Fibroblast of peridontal ligament (primary cell): ENCODE data around the gene RCN2.

Experiments
- DNase-seq: peaks from one replicate; pipeline ENCODE4 v3.0.0-alpha.2; 2010; ENCODE audit errors: extremely low read depth

Gene RCN2

DNA sequence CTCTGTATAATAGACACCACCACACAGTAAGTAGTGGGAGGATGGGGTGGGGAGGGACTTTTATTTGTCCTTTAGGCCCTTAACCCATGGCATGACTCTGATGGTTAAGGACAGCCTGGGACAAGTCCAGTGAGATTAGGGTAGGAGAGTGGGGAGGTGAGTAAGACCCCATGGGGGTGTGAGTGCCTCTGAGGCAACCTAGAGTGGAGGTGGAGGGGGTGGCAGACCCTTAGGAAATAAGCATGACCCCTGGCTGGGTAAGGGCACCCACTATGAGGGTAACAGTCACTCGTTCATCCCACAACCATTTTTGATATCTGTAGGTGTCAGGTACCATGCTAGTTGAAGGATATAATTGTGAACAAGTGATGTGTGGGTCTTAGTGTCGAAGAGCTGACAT is 42.4 kb downstream of the RCN2 start:
- DNase-seq, result no peak

DNA sequence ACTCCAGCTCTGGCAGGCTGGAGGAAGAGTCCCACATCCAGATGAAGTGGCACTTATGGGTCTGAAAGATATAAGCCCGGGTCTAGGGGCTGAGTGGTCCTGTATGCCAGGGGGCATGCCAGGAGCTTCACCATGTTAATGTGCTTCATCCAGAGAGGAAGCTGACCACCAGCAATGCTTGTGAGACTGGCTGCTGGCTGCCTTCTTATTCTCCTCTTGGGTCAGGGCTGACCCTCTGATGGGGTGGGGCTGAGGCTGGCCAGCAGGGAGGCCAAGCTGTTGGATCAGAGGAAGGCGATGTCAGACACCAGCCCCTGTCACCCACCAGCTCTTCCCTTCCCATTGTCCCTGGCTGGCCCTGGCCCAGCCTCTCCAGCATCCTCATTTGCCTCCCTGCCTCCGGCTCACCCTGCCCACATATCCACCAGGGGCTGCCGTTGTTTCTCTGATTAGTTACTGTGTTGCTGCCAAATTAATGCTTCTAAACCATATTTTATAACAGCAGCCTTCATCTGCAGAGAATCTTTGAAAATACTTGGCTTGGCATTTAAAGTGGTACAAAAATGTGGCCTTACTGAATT is 43.0 kb downstream of the RCN2 start:
- DNase-seq, result no peak

DNA sequence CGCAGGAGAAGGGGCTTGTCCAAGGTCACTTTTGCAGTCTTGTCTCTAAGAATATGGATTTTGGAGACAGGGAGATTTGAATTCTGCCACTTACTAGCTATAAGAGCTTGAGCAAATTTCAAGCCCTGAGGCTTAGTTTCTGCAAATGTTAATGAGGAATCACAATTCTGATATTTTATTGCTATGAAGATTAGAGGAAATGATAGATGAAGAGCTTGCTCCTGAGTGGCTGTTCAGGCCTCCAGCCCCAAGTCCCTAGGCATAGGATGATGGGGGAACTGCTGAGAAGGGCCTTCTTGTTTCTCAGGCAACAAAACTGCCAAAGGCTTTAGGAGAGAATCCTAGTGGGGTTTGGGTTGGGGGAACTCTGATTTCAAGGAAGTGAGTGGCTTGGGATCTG is 44.6 kb downstream of the RCN2 start:
- no peak for DNase-seq

DNA sequence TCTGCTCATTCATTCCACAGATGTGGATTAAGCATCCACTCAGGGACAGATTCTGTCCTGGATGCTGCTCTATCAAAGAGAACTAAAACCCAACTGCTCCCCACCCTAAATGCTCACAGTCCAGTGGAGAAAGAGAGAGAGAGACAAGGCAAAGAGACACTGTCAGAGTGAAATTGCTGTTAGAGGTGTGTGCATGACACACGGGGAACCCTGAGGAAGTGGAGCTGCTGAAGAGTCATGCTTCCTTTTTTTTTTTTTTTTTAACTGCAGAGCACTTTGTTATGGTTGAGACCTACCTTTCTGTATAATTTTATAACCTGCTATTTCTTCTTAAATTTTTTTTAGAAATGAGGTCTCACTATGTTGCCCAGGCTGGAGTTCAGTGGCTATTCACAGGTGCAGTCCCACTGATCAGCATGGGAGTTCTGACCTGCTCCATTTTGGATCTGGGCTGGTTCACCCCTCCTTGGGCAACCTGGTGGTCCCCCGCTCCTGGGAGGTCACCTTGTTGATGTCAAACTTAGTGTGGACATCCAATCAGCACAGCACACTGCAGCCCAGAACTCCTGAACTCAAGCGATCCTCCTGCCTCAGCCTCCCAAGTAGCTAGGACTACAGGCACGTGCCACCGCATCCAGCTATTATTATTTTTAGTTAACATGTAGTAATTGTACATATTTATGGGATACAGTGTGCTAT is 45.2 kb downstream of the RCN2 start:
- no peak for DNase-seq

DNA sequence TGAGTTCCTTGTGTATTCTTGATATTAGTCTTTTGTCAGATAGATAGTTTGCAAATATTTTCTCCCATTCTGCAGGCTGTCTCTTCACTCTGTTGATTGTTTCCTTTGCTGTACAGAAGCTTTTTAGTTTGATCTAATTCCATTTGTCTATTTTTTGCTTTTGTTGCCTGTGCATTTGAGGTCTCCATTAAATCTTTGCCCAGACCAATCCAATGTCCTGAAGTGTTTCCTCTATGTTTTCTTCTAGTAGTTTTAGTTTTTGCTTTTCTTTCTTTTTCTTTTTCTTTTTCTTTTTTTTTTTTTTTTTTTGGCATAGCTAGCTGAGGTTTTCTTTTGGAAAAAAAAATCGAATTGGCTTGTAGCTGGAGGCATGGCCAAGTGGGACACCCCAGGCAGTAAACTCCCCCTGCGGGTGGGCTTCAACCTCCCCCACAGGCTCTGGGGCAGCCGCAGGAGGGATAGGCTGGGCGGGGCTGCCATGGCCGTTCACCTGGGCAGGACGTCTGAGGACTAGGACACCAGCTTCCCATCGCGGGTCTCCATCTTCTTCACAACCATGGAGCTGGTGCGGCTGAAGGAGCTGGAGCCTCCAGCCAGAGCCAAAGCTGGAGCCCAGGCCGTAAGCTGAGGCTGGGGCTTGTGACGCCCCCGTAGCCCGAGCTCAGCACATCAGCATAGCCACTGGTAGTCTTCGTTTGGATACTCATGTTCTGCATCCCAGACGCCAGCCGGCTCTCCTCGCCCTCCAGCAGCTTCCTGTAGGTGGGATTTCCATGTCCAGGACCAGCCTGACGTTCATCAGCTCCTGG is 47.2 kb downstream of the RCN2 start:
- no peak for DNase-seq

DNA sequence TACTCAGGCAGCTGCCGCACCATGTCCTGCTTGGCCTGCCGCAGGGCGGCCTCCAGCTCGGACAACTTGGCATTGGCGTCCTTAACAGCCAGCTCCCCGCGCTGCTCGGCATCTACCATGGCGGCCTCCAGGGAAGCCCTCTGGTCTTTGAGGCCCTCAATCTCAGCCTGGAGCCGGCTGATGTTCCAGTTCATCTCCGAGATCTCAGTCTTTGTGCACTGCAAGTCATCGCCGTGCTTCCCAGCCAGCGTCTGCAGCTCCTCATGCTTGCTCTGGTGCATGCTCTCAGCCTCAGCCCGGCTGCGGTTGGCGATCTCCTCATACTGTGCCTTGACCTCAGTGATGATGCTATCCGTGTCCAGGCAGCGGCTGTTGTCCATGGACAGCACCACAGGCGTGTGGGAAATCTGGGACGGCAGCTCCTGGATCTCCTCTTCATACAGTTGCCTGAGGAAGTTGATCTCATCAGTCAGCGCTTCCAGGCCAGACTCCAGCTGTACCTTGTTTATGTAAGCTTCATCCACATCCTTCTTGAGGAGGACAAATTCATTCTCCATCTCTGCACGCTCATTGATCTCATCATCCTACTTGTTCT is 47.9 kb downstream of the RCN2 start:
- DNase-seq, result no peak

DNA sequence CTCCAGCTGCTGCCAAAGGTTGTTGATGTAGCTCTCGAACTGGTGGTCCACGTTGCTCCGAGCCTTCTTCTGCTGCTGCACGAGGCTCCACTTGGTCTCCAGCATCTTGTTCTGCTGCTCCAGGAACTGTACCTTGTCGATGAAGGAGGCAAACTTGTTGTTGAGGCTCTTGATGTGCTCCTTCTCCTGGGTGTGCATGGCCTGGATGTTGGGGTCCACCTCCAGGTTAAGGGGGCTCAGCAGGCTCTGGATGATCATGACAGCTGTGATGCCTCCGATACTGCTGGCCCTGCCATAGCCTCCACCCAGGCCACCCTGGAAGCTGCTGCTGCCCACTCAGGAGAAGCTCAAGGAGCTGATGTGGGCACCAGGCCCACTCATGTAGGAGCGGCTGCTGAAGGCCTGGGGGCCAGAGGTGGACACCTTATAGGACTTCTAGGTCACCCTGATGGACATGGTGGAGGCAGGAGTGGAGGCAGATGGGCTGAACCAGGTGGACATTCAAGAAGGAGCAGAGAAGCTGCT is 48.5 kb downstream of the RCN2 start:
- DNase-seq, result no peak

DNA sequence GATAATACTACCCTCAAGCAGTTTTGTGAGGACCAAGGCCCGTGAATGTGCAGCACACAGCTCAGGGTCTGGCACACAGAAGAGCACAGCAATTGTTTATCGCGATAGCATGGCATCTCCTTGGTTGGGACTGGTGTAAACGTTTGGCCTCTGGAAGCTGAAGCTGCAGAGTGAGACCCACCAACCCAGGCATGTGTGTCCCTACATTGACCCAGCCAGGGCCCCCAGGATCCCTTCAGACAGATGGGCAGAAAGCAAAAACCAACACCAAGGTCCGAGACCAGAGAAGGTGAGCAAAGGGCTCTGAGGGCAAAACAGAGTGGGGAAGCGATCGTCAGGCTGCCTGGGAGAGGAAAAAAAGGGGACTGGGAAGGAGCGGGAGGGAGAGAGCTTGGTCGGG is 50.8 kb downstream of the RCN2 start:
- DNase-seq, result no peak

DNA sequence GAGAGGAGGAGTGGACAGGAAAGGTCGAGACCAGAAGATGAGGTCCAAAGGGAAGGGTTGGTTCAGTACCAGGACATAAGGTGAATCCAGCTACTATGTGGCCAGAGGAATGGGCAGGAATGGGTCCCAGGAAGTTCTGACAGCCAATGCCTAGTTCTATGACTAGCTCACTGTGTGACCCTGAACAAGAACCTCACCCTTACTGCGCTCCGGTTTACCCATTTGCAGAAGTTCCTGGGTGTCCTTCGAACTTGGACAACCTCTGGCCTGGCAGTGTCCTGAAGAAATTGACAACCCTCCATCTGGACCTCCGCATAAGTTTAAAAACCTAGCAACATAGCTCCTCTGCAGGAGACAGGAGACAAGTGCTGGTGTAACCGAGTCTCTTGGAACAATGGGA is 51.2 kb downstream of the RCN2 start:
- no peak for DNase-seq

DNA sequence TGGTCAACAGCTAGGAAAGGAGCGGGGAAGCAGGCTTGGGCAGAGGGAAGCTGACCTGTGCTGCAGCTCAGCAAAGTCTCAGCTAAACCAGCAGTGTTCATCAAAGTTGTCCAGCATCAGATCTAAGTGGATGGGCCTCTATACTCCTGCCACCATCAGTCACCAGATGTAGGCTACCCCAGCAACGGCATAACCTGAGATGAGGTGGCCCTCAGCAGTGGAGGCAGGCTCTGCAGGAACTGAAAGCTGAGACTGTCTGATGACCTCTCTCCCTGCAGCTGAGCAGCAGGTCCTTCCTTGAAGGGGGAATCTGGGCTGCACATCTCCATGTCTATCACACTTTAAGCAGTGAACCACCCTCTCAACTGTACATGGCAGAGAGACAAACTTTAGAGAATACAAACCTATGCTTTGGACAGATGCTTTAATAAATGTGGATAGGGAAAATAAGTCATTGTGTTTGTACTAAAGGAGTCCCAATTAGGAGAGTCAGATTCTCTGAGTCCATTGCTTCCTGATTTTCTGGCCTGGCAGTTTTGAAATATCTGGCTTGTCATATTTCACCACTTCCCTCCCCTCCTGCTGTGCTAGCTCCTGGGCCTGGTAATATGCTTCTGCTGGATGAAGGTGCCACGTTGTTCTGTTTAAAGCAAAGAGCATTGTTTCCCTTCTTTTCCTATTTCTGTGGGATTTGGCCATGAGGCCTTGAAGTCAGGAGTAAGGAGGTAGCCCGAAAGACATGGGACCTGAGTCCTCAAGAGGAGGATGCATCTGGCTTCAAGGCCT is 52.2 kb downstream of the RCN2 start:
- DNase-seq, result no peak

DNA sequence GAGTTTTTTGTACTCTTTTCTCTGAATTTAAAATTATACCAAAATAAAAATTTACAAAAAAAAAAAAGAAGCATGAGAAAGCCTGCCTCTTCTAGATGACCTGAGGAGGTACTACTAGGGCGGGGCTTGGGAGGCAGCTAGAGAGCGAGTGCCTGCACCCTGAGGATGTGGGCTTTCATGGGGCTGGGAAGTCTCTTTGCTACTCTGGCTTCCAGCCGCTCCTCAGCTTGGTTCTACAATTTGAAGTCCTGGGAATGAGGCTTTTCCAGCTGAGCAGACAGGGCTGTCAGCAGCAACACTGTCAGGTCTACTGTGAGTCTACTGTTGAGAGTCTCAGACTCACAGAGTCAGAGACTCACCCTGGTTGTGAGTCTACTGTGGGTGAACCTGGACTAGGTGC is 55.2 kb downstream of the RCN2 start:
- no peak for DNase-seq

DNA sequence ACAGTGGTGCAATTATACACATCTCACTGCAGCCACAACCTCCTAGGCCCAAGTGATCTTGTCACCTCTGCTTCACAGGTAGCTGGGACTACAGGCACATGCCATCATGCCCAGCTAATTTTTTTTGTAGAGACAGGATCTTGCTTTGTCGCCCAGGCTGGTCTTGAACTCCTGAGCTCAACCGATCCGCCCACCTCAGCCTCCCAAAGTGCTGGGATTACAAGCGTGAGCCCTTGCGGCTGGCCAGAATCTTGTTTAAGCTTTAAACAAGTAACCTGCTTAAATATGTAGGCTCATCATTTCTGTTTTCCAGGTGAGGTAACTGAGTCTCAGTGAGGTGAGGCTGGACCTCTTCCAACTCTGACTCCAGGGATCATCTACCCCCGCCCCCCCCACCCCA is 55.7 kb downstream of the RCN2 start:
- no peak for DNase-seq

DNA sequence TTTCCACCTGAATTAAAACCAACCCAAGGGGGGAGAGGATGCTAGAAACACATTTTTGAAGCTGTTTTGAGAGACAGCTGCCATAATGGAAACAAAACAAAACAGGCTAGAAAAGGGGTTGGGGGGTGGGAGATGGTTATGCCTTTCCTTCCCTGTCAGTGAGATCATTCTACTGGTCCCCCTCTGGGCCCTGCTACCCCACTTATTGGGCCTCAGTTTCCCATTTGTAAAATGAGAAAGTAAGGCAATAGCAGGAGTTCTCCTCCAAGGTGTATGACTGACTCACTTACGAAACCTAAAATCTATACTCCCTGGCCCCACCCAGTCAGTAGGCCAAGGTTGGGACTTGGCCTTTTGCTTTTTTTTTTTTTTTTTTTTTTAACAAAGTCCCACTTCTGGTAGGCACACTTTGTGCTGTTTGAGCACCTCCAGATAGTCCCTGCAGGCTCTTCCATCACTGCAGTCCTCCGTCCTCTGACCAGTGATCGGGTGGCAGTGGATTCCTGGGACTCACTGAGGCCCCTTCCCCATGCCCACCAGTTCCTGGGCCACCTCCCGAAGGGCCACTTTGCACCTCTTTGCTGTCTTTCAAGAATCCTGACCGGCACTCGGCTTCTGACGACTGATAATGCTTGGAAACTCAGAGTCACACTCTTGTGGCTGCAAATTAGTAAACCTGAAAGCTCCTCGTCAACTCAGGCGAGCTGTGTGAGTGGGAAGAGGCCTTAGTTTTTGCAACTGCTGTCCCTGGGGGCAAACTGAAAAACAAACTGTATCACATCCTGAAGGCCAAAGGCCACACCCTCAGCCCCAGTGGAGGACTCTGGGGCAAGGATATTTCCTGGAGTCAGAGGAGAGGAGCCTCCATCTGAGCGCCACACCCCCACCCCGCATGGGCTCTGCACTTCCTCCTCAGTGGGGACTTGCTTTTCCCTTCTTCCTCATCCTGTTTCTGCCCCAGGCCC is 56.6 kb downstream of the RCN2 start:
- DNase-seq, result no peak

DNA sequence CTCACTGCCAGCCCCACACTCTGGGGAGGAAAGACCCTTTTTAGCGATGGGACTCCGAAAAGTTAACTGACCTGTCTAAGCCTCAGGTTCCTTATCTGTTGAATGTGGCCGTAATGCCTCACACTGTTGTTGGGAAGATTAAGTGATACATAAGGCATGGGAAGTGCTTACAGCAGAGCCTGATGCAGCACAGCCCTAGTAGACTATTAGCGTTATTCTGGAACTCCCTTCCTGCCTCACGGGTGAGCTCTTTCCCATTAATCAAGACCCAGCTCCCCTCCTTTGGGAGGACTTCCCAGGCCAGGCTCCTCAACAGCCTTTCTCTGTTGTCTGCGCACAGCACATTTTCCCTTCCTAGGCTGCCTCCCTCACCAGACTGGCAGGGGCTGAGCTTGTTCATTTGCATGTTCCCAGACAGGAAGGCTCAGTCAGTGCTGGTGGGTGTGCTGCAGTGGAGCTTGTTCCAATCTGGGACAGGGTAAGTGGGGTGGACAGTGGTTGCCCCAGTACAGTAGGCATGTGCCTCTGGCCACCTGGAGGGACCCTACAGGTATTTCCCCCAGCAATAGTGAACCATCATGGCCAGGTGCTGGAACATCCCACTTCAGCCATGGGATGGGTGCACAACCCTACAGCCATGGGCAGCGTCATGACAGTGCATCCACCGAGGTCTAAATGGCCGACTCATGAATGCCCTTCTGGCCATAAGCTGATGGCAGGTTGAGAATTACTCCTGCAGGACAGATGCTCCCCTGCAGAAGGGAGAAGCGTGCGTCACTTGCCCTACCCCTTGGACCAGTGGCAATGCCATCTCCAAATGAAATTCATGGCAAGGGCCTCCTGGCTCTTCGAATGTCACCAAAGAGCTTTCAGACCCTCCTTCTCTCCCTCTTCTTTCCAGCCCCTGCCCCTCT is 57.6 kb downstream of the RCN2 start:
- DNase-seq, result no peak

DNA sequence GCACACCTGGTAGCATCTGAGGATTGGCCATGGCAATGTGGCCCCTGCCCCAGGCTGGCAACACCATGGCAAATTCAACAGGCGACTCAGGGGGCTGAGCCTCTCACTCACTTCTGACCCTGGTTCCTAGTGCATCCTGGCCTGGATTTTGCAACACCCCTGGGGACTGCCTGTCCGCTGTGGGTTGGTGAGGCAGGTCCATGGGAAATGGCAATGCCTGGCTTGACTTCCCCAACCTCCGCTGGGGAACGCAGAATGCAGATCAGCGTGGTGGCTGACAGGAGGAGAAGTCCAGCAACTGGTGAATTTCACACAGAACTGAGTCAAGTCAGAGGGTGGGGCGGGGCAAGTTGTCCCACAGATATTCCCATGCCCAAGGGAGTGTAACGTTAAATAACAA is 59.5 kb downstream of the RCN2 start:
- no peak for DNase-seq

DNA sequence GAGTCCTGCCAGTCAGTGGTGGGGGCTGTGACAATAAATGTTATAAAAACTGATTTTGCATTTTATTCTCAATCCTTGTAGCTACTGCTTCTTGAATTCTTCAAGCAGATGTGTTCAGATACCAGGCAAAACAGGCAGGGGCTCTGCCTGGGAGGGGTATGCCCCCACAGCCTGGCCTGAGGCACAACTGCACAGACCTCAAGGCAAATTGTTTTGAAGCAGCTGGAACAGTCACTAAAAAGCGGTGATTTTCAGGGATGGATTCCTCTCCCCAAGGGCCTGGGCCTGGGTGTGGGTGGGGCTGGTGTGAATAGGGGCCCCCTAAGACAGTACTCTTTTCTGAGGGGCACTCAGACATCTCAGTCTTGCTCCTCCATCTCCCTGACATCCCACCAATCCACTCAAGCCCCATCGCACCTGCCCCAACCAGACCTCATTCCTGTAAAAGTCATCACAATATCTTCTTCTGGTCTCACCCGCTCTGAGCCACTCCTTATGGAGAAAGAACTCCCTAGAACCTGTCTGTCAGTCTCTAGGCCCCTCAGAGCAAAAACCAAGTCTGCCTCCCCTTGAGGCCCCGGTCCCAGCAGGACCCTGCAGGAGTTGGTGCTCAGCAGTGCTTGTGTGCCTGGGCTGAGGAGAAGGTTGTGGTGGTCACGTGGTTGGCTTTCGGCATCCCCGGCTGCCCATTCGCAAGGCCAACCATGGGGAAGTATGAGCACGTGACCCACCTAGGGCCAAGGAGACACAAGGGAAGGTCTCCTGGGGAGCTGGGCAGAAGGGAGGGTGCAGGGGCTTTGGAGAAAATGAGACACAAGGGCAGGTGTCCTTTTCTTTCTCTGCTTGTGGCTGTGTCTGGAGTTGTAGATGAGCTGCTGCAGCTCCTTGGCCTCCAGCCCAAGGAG is 60.4 kb downstream of the RCN2 start:
- DNase-seq, result no peak

DNA sequence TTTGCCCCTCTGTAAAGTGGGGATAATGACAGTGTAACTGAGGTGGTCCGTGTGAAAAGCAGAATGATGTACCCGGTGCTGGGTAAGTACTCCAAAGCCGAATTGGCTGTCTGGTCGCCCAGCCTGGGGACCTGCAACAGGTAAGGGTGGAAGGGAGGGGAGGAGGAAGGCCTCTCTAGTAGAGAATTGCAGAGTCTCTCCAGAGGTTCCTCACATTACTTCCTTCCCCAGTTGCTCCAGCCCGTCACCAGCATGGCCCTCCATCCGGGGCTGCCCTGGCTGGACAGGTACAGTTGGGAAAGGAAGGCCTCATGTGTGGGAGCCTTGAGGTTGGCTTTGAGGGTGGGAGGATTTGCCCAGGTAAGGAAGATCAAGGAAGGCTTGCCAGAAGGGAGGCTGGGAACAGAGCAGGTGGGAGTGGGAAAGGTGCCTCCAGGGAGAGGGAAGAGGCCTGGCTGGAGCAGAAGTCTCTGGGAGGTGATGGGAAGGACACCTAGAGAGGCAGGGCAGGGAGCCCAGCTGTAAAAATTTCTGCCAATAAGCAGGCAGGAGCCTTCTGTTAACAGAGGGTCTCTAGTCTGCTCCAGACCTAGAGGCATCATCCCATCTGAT is 61.7 kb downstream of the RCN2 start:
- DNase-seq, result no peak

DNA sequence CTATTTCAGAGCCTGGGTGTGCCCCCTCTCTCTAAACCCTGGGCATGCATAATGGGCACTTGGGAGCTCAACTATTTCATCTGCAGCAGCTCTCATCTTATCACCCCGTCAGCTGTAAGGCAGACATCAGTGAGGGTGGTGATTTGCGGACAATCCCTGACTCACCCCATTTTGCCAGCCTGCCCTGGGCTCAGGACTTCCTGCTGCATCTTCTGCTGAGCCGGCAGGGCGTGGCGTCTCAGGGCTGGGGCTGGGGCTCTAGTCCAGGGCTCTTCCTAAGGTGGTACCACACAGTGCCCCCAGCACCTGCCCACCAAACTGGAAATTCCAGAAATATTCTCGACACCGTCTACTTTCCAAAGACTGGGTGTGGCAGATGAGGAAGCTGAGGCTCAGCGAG is 62.5 kb downstream of the RCN2 start:
- no peak for DNase-seq
